ENCODE results near the gene FAM111A.

The FAM111A gene

DNA sequence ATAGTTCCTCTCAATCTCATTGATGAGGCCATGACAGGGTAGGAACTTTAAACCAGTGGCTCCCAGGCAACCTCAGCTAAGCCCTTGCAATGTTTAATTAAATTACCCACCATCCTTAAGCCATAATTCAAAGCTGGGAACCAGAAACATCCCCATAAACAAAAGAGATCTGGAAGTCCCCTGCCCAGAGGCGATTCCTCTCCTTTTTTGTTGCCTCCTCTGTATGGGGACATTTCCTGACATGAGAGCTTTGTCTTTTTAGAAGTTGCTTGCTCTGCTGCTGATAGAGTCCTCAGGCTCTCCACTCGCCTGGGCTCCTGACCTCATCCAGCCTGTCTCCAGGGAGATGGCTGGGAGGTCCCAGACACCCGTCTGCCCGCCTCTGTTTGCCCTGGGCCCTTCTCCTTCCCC lies 32.4 kb downstream of the FAM111A start:
- in situ Hi-C loops (cut with MboI; ENCODE audit: low sequenced_read_pairs): no loop called here

- in situ Hi-C loops (cut with MboI; ENCODE audit: low sequenced_read_pairs): no loop called here
These were observed 33.7 kb downstream of the FAM111A start for GRCh38 chr11:59176330-59176729.

DNA sequence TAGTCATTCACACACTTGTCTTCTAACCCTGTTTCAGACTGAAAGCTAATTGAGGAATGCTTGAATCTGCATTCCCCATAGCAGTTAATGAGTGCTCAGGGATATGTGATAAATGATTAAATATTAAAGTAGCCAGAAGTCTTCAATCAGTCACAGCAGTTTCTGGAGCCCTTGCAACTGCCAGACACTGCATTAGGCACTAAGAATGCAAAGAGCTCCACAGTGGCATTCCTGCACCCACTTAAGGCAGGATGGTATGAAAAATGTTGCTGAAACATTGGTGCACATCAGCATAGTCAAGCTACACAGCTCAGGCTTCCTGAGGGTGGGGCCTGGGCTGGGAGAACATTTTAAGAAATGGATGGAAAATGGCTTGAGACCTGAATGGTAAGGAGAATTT lies 35.7 kb downstream of the FAM111A start:
- in situ Hi-C loops (cut with MboI; ENCODE audit: low sequenced_read_pairs): no loop called here

- in situ Hi-C loops (cut with MboI; ENCODE audit: low sequenced_read_pairs): no loop called here
These were observed 36.5 kb downstream of the FAM111A start for GRCh38 chr11:59179121-59179520.

- in situ Hi-C loops (cut with MboI; ENCODE audit: low sequenced_read_pairs): no loop called here
These were observed 37.6 kb downstream of the FAM111A start for GRCh38 chr11:59180168-59180776.

- in situ Hi-C loops (cut with MboI; ENCODE audit: low sequenced_read_pairs): no loop called here
These were observed 38.3 kb downstream of the FAM111A start for GRCh38 chr11:59180907-59181306.

- in situ Hi-C loops (cut with MboI; ENCODE audit: low sequenced_read_pairs): no loop called here
These were observed 39.2 kb downstream of the FAM111A start for GRCh38 chr11:59181746-59182456.

DNA sequence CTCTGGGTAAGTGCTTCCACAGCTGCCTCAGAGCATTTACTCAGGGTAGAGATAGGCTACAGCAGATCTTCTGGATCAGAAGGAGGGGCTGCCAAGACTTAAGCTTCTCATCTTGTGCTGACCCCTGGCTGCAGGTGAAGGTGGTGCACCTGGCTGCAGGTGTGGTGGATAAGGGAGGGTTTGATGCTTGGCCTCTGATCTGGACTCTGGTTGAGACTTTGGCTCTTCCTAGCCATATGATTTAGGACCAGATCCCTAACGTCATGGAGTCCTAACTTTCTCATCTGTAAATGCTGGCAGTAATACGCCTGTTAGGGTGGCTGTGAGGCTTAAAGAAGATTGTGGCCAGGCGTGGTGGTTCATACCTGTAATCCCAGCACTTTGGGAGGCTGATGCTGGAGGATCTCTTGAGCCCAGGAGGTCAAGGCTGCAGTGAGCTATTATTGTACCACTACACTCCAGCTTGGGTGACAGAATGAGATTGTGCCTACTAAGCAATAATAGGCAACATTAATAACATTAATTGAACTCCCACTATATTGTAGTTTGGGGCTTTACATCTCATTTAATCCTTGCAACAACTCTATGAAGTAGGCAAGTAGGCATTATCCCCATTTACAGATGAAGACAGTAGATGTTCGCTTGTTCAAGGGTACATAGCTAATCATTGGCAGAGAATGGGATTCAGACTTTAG lies 39.9 kb downstream of the FAM111A start:
- in situ Hi-C loops (cut with MboI; ENCODE audit: low sequenced_read_pairs): no loop called here

GRCh38 chr11:59183771-59184170 lies 41.1 kb downstream of the FAM111A start:
- in situ Hi-C loops (cut with MboI; ENCODE audit: low sequenced_read_pairs): no loop called here

GRCh38 chr11:59184691-59185339 lies 42.2 kb downstream of the FAM111A start:
- in situ Hi-C loops (cut with MboI; ENCODE audit: low sequenced_read_pairs): no loop called here

- in situ Hi-C loops (cut with MboI; ENCODE audit: low sequenced_read_pairs): no loop called here
These were observed 42.8 kb downstream of the FAM111A start for GRCh38 chr11:59185386-59185945.

DNA sequence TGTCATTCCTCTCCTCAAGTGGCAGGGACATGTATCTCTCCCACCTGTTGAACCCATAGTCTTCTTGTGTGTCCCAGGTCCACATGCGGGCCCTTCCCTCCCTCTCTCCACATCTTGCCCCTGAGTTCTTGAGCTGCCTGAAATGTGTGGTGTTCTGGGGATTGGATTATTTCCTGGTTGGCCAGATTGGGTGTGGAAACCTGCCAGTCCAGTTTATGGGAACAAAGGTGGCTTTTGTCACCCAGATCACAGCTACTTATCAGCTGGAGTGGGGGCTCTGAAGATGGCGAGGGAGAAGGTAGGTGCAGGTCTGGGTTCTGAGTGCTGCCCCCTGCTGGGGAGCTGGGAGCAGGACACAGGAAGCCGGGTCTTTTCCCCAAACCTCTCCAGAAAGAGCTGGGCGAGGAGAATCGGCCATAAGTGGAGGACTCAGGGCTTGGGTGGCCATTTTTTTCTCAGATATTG lies 43.5 kb downstream of the FAM111A start:
- in situ Hi-C loops (cut with MboI; ENCODE audit: low sequenced_read_pairs): no loop called here

- in situ Hi-C loops (cut with MboI; ENCODE audit: low sequenced_read_pairs): no loop called here
These were observed 44.4 kb downstream of the FAM111A start for GRCh38 chr11:59187035-59187434.

GRCh38 chr11:59187587-59187986 lies 44.9 kb downstream of the FAM111A start:
- in situ Hi-C loops (cut with MboI; ENCODE audit: low sequenced_read_pairs): no loop called here

DNA sequence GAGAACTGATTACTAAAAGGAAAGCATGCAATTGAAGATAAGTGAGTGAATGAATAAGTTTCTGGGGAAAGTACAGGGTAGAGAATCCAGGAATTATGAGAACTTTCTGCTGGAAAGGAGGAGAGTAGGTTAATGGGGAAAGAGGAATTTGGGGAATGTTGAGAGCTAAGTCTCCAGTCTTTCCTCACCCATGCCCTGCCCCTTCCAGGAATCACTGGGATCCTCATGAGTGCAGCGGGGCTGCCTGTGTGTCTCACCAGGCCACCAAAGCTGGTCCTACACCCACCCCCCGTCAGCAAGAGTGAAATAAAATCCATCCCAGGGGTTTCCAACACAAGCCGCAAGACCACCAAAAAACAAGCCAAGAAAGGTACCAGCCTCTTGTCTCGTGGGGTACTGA lies 46.3 kb downstream of the FAM111A start:
- in situ Hi-C loops (cut with MboI; ENCODE audit: low sequenced_read_pairs): no loop called here

GRCh38 chr11:59189986-59190385 lies 47.3 kb downstream of the FAM111A start:
- in situ Hi-C loops (cut with MboI; ENCODE audit: low sequenced_read_pairs): no loop called here

- in situ Hi-C loops (cut with MboI; ENCODE audit: low sequenced_read_pairs): no loop called here
These were observed 48.4 kb downstream of the FAM111A start for GRCh38 chr11:59191095-59191494.

DNA sequence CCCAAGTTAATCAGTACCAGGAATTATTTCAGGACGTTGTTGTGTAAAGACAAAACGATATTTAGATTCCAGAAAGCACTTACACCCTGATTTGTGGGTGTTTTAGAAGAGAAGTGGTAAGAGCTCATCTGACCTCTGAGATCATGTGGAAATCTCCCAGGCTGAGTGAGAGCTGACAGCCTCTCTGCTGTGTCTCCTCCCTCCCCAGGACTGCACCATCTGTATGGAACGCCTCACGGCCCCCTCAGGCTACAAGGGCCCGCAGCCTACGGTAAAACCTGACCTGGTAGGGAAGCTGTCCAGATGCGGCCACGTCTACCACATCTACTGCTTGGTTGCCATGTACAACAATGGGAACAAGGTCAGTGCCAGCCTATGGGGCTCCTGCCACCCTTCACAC lies 49.2 kb downstream of the FAM111A start:
- in situ Hi-C loops (cut with MboI; ENCODE audit: low sequenced_read_pairs): no loop called here

- in situ Hi-C loops (cut with MboI; ENCODE audit: low sequenced_read_pairs): no loop called here
These were observed 49.9 kb downstream of the FAM111A start for GRCh38 chr11:59192446-59193020.

GRCh38 chr11:59193587-59194130 lies 51.0 kb downstream of the FAM111A start:
- in situ Hi-C loops (cut with MboI; ENCODE audit: low sequenced_read_pairs): no loop called here

- in situ Hi-C loops (cut with MboI; ENCODE audit: low sequenced_read_pairs): no loop called here
These were observed 52.9 kb downstream of the FAM111A start for GRCh38 chr11:59195586-59195985.
